NCI-H2029 treated with DMSO at 0.1 percent for 48 hours (cell line): ENCODE data around the gene TCHP.

Source experiments
- DNase-seq: peaks from one replicate; lab custom pipeline; 2025; lab: John Stamatoyannopoulos, UW

The TCHP gene

DNA sequence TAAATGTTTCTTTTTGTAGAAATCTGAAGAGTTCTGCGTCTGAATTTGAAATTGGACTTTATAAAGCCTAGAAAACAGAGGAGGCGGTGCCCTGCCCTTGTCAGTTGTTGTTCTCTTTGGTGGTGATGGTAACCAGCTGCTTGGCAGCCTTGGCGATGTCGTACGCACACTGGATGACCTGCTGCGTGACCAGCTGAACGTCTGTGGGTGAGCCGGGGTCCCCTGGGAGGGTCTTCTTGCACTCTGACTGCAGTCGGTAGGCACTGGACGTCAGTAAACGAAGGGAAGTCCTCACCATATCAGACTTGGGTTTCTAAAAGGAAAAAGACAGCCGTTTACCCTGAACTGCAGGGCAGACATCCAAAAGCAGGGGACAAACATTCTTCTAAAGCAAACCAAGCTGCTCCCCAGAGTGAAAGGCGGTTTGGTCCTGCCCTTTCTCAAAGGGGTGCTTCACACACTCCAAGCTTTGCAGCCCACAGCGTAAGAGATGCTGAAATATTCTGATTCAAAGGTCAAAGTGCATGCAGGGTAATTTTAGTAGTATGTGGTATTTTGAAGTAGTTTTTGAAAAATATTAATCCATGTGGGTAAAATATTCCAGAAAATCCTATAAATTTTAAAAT, 32.9 kb downstream of the TCHP start:
- no peak for DNase-seq

DNA sequence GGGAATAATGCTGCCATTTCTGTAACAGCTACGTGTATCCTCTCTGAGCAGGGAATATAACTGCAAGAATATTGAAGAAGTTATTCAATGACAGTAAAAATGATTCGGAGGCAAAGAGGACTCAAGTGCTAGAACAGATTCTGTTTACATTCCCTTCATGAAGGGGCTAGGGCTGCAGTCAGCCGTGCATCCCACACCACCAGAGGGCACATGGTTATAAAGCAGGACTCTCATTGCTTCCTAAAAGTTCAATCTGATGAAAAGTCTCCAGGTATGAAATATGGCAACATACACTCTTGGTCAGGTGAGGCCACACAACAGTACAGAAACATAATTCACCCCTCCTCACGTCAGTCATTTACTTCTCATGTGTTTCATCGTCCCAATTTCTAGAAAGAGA, 34.0 kb downstream of the TCHP start:
- no peak for DNase-seq

DNA sequence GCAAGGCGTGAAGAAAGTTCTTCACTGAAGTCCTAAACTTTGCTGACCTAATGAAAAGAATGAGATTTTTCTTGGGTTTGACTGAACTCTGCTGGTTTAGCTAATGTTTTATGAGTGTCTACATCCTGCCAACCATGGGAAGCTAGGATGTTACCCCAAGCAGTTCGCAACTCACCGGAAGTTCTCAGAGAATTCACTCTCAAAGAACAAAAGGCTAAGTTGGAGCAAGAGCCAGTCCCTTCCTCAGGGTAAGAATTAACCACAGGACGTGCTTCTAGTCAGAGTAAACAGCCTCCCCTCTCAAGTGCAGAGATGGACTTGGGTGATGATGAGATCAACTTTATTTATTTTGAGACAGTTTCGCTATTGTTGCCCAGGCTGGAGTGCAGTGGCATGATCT, 37.3 kb downstream of the TCHP start:
- no peak for DNase-seq

DNA sequence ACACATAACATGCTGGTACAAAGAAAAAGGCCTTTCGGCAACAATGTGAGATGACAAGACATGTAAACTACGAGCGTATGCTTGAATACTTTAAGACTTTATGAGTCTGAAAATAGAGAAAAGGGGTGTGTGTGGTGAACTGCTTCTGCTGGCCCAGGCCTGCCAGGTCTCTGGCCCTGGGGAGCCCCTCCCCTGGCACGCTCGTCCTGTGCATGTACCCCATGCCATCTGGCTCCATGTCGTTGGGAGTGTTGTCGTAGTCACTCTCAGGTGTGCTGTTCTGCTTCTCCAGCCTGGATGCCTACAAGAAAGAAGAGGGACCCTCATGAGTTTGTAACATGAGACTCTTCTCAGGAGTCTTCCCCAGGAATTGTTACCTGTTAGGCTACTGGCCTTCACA, 38.9 kb downstream of the TCHP start:
- DNase-seq, result no peak

GRCh38 chr12:109939504-109939903, 39.4 kb downstream of the TCHP start:
- DNase-seq, result no peak

DNA sequence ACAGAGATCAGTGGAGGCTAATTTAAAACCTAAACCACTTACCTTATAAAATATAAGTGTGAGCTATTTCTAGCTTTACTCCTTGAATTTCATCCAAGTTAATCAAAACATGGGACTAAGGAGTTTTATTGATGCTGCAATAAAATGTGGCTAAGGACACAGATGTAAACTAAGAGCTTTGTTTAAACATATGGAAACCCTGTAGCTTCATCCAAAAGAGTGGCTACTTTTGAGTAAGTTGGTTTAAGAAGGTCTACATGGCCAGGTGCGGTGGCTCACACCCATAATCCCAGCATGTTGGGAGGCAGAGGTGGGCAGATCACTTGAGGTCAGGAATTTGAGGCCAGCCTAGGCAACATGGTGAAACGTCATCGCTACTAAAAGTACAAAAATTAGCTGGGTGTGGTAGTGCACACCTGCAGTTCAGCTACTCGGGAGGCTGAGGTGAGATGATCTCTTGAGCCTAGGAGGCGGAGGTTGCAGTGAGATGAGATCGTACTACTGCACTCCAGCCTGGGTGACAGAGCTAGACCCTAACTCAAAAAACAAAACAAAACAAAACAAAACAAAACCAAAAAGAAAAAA, 40.4 kb downstream of the TCHP start:
- DNase-seq, result no peak

DNA sequence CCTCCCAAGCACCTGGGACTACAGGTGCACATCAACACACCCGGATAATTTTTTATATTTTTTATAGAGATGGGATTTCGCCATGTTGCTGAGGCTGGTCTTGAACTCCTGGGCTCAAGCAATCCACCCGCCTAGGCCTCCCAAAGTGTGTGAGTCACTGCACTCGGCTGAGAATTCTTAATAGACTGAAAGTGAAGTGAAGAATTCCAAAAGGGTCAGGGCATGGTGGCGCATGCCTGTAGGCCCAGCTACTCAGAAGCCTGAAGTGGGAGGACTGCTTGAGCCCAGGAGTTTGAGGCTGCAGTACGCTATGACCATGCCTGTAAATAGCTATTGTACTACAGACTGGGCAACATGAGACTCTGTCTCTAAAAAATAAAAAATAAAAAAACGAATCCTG, 43.7 kb downstream of the TCHP start:
- DNase-seq, result no peak

- DNase-seq, result no peak
These were observed 44.7 kb downstream of the TCHP start for GRCh38 chr12:109944561-109945359.

DNA sequence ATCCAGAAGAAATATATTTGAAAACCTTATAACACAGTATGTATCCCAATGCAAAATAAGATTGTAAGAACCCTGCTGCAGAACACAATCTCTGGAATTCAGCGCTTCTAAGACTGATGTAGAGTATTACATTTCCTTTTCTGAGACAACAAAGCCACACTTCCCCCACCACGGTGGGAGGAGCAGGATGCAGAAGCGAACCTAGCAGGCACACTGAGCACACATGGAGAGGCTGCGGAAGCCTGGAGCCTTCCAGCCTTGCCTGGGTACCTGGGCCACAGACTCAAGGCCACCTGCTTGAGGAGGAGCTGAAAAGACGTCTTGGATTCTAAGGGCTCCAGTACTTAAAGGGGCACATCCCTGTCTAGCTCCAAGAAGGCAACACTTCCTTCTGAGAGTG, 46.4 kb downstream of the TCHP start:
- no peak for DNase-seq

GRCh38 chr12:109946913-109947312, 46.8 kb downstream of the TCHP start:
- DNase-seq, result no peak

- no peak for DNase-seq
These were observed 47.4 kb downstream of the TCHP start for GRCh38 chr12:109947521-109947920.

DNA sequence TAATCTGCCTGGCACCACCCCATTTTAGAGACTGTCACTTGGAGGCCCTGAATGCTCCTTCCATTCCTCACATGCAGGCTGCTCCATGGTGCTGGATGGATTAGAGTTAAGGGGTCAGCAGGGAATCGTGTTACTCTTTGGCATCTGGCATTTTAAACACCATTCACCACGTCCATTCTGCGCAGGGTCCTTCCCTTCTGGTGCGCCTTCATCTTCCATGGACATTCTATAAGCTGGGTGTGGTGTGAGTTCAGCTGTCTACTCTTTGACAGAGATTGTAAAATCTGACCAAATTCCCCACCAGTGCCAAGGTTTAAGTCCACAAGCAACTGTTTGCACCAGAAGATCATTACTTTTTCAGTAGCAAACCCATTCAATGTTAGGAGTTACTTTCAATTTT, 48.3 kb downstream of the TCHP start:
- no peak for DNase-seq

DNA sequence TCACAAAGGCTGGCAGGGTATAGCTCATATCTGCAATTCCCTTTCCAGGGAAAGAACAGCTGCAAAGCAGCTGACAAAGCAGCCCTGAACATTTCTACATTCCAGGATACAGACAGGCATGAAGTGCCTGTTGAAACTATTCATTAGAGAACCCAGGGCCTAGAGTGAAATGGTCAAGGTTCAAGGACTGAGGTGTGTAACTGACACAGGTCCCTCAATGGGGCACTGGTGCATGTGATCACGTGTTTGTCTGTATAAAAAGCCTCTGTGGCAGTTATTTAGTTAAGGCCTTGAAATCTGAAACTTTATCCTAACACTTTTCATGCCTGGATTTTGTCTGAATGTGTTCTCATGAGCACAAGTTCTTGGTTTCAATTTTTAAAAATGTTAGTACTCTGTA, 49.0 kb downstream of the TCHP start:
- peak; percentile 26 for DNase-seq

- no peak for DNase-seq
These were observed 50.6 kb downstream of the TCHP start for GRCh38 chr12:109950625-109951024.

- DNase-seq, result no peak
These were observed 51.1 kb downstream of the TCHP start for GRCh38 chr12:109951136-109951535.

DNA sequence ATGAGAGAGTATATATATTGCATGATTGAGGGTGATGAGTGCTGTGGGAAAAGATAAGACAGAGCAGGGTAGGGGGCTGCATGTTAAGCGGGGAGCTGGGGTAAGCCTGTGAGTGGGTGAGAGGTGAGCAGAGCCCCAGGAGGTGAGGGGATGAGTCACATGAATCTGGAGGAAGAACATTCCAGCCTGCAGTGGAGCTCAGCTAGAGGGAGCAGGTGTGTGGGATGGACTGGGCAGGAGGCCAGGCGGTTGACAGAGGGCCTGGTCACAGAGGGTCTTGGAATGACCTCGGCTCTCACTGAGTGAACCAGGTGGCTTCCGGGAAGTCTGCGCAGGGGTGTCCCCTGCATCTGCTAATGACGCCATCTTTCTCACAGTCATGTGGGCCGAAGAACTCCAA, 51.7 kb downstream of the TCHP start:
- no peak for DNase-seq

DNA sequence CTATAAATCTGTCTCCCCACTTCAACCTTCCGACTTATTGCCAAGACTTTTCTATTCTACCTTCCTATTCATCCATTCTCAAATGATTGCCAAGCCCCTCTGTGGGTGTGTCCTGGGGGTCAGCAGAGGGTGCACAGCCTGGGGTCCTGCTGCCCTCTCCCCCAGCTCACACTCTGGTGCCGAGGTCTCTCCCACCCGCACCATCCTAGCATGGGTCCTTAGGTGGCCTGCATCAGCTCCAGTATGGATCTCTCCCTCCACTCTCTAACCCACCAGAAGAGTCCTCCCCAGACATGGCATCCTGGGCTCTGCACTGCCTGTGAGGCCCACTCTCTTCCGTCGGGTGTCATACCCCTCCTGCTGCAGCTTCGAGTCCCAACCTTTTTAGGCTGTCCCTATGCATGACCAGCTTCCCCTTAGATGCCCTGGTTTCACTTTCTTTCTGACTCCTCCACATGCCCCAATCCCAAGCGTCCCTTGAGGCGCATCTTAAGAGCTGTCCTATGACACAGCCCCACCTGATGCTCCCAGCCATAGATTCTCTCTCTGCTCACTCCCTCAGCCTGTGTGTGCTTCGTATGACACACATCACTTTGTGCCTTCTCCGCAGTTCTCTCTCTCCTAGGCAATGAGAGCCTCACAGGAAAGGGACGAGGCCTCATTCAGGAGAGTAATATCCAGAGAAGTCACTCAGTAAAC, 52.2 kb downstream of the TCHP start:
- no peak for DNase-seq

GRCh38 chr12:109952873-109953272, 52.8 kb downstream of the TCHP start:
- no peak for DNase-seq

- no peak for DNase-seq
These were observed 53.6 kb downstream of the TCHP start for GRCh38 chr12:109953656-109954055.

DNA sequence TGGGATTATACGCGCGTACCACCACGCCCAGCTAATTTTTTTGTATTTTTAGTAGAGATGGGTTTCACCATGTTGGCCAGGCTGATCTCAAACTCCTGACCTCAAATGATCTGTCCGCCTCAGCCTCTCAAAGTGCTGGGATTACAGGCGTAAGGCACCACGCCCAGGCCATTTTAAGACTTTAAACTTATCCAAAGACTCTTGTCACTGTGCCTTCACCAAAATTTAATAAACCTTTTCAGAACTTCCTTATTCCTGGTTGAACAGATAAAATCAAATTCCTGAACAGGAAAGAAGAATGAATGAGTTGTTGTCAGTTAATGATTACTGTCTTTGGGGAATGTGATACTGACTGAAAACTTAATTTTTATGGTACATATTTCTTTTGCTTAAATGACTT, 58.3 kb downstream of the TCHP start:
- DNase-seq, result no peak

DNA sequence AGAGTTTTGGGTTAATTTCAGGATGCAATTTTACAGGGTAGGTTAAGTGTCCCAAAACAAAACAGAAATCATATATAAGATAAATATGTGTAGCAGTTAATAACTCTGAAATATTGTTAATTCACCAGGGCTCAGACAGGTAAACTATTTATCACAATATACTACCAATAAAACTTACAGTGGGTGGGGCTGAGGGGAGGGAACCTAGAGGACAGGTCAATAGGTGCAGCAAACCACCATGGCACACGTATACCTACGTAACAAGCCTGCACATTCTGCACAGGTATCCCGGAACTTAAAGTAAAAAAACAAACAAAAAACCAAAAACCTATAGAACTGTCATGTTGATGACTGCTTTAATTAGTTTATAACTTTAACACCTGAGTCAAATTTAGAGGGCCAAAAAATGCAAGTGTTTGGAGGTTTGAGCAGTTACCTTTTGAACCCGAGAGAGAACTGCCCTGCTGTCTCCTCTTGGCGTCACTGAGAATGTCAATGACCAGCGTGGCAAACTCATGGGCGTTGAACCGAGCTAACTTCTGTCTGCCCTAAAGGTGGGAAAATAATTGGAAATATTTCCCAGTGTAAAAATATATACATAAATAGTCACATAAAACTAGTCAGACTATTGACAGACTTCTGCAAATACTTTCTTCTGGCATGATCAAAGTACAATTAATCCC, 59.5 kb downstream of the TCHP start:
- DNase-seq, result no peak

GRCh38 chr12:109961201-109961600, 61.1 kb downstream of the TCHP start:
- no peak for DNase-seq
